ENCODE results near the gene IL22RA2. TPM values are rescaled to one million over a fixed set of nuclear protein-coding genes. Genes with fewer than 3 reads are reported as not detected.

IL22RA2 gene
- total RNA-seq, 1 donor from 2014 or later, result not detected

DNA sequence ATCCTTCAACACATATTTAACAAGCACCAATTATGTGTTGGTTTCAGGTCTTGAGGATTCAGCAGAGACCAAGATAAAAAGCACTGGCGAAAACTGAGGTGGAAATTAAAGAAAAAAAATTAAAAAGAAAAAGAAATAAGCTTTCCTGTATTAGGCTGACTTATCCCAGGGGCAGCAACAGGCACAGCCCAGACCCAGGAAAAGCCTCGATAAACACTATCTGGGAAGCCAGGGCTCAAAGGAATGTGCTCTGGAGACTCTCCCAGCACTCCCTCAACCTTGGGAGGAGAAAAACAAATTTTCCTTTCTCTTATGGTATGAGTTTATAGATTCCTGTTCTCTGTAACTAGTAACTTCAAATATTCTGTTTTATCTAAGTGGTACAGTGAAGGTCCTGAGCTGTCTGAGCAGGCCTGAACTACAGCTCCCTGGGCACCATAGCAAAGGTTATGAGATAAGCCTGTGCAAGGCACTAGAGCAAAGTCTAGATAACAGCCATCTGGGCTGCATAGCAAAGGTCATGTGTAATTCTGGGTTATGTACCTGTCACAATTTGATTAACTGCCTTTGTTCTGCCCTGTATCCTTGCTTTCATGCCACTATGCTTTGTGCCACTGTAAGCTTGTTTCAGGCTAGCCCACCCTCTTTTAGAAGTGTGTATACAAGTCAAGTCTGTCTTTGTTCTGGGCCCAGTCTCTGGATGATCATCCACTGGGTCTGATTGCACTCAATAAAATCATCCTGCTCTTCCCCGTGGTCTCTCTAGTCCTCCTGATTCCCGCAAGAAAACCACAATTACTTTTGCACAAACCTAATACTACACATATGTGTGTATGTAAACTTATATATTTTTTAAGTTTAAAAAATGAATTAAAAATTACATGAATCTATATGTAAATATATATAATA lies 54.0 kb downstream of the IL22RA2 start:
- Mint-ChIP-seq H3K27ac (no peak overlapping the region), H3K27me3 (no peaks in the 10 kb centered on the region), H3K4me3 (no peak overlapping the region), H3K4me1 (peaks cover 38% of the 10 kb centered on the region), H3K9me3 (peaks cover 5% of the 10 kb centered on the region), H3K36me3 (ENCODE audit: low read depth) (peaks cover 5% of the 10 kb centered on the region)
- intact Hi-C loops (cut with micrococcal nuclease), result no loop called here
- no peak for ATAC-seq (ENCODE audit: low read depth)
- TF ChIP-seq, protein P1, sequence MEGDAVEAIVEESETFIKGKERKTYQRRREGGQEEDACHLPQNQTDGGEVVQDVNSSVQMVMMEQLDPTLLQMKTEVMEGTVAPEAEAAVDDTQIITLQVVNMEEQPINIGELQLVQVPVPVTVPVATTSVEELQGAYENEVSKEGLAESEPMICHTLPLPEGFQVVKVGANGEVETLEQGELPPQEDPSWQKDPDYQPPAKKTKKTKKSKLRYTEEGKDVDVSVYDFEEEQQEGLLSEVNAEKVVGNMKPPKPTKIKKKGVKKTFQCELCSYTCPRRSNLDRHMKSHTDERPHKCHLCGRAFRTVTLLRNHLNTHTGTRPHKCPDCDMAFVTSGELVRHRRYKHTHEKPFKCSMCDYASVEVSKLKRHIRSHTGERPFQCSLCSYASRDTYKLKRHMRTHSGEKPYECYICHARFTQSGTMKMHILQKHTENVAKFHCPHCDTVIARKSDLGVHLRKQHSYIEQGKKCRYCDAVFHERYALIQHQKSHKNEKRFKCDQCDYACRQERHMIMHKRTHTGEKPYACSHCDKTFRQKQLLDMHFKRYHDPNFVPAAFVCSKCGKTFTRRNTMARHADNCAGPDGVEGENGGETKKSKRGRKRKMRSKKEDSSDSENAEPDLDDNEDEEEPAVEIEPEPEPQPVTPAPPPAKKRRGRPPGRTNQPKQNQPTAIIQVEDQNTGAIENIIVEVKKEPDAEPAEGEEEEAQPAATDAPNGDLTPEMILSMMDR (IDR thresholded peaks at IDR 0.05), result no peak
- no peak for DNase-seq
- CTCF ChIA-PET, result interaction anchor here (1.4 to 2.3 kb wide), 2 partner anchors 13 to 25 kb away, joined by 8 to 9 read pairs; no protein-coding TSS in a partner anchor
- POLR2A ChIA-PET, result interaction anchor here (0.6 kb wide), 1 partner anchor 12 kb away, joined by 8 read pairs; no protein-coding TSS in a partner anchor

DNA sequence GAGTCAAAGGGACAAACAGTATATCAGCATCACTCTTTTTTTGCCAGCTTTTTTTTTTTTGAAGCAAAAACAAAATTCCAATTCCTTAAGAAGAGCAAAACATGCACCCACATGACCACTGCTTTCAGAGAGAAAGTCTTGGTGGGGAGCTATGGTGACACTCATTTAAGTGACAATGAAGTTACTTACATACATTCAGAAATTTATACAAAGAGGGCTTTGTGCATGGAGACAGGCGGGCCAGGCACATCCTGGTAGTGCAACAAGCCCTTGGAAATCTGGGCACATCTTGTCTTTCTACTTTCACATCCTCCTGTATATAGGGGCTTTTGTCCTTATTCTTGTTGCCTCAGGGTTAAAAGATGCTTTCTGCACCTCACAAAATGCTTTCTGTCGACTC lies 55.9 kb downstream of the IL22RA2 start:
- Mint-ChIP-seq H3K36me3 (ENCODE audit: low read depth) (peaks cover 5% of the 10 kb centered on the region), H3K4me1 (peaks cover 23% of the 10 kb centered on the region), H3K9me3 (peaks cover 5% of the 10 kb centered on the region), H3K4me3 (no peak overlapping the region), H3K27me3 (no peaks in the 10 kb centered on the region), H3K27ac (no peak overlapping the region)
- CTCF ChIA-PET, result interaction anchor here (0.9 to 1.4 kb wide), 2 partner anchors 12 to 22 kb away, joined by 3 to 4 read pairs; no protein-coding TSS in a partner anchor
- ATAC-seq (ENCODE audit: low read depth) (no peak), DNase-seq (no peak)
- TF ChIP-seq, protein P1 (IDR thresholded peaks at IDR 0.05), result no peak
- POLR2A ChIA-PET, result interaction anchor here (0.5 to 0.8 kb wide), 2 partner anchors 10 to 307 kb away, joined by 3 read pairs; no protein-coding TSS in a partner anchor
- intact Hi-C loops (cut with micrococcal nuclease), result no loop called here

DNA sequence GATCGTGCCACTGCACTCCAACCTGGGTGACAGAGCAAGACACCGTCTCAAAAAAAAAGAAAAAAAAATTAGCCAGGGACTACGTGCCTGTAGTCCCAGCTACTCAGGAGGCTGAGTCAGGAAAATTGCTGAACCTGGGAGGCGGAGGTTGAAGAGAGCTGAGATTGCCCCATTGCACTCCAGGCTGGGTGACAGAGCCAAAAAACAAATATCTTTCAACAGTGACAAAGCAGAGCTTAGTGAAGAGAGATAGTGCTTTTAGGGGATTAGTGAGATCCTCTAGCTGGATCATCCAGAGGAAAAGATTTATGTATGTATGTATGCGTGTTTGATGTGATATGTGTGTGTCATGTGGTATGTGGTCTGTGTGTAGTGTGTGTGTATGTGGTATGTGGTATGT lies 56.6 kb downstream of the IL22RA2 start:
- Mint-ChIP-seq H3K27me3 (no peaks in the 10 kb centered on the region), H3K9me3 (peaks cover 5% of the 10 kb centered on the region), H3K27ac (no peak overlapping the region), H3K4me3 (no peak overlapping the region), H3K36me3 (ENCODE audit: low read depth) (peaks cover 5% of the 10 kb centered on the region), H3K4me1 (peaks cover 15% of the 10 kb centered on the region)
- ATAC-seq (ENCODE audit: low read depth) (no peak), DNase-seq (no peak)
- intact Hi-C loops (cut with micrococcal nuclease), result no loop called here
- POLR2A ChIA-PET, result interaction anchor here (0.5 to 0.8 kb wide), 2 partner anchors 9 to 308 kb away, joined by 3 read pairs; no protein-coding TSS in a partner anchor
- CTCF ChIA-PET, result interaction anchor here (0.9 to 1.4 kb wide), 2 partner anchors 11 to 21 kb away, joined by 3 to 4 read pairs; no protein-coding TSS in a partner anchor
- TF ChIP-seq, protein P1 (IDR thresholded peaks at IDR 0.05), result no peak

DNA sequence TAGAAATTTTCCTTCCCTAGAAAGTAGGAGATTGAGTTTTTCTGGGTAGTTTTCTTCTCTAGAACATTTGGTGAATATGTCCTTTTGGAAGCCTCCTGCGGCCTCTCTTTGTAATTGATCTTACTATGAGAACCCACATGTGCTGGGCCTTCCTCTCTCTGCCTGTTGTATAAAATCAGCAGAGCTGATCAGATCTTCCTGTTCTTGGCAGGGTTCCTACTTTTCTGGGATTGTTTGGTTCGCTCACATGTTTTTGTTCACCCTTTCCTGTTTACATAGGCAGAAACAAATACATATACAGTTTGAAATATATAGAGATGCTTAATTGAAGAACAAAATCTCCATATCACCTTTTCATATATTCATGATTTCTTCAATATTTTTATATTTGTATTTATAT lies 57.8 kb downstream of the IL22RA2 start:
- peaks cover 5% of the 10 kb centered on the region for H3K36me3 Mint-ChIP-seq (ENCODE audit: low read depth)
- intact Hi-C loops (cut with micrococcal nuclease), result no loop called here
- H3K9me3 Mint-ChIP-seq, result peaks cover 5% of the 10 kb centered on the region
- ATAC-seq (ENCODE audit: low read depth) (no peak), DNase-seq (no peak)
- H3K27me3 Mint-ChIP-seq, result no peaks in the 10 kb centered on the region
- H3K4me1 Mint-ChIP-seq, result peaks cover 3% of the 10 kb centered on the region
- no peak overlapping the region for H3K4me3 Mint-ChIP-seq
- ChIA-PET POLR2A (interaction anchor here (1.5 kb wide), 1 partner anchor 10 kb away, joined by 3 read pairs; no protein-coding TSS in a partner anchor), CTCF (interaction anchor here (1.0 kb wide), 1 partner anchor 50 kb away, joined by 4 read pairs; no protein-coding TSS in a partner anchor)
- no peak overlapping the region for H3K27ac Mint-ChIP-seq
- TF ChIP-seq, protein P1 (IDR thresholded peaks at IDR 0.05), result no peak

DNA sequence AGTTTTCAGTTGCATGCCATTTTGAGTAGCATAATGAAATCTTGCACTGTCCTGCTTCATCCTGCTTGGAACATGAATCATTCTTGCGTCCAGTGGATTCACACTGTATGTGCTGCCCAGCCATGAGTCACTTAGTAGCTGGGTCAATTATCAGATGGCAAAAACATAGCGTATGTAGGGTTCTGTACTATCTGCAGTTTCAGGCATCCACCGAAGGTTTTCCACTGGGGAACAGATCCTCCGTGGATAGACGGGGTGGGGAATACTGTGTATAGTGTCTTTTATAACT lies 61.4 kb downstream of the IL22RA2 start:
- intact Hi-C loops (cut with micrococcal nuclease), result no loop called here
- ATAC-seq (ENCODE audit: low read depth), result no peak
- peaks cover 18% of the 10 kb centered on the region for H3K4me1 Mint-ChIP-seq

More for the DNA sequence above, 61.4 kb downstream of the IL22RA2 start:
- ChIA-PET CTCF (interaction anchor here (1.0 kb wide), 1 partner anchor 9 kb away, joined by 3 read pairs; no protein-coding TSS in a partner anchor), POLR2A (no interaction called here)
- no peak for DNase-seq
- peaks cover 2% of the 10 kb centered on the region for H3K36me3 Mint-ChIP-seq (ENCODE audit: low read depth)
- no peak overlapping the region for H3K27ac Mint-ChIP-seq
- peaks cover 4% of the 10 kb centered on the region for H3K9me3 Mint-ChIP-seq
- no peaks in the 10 kb centered on the region for H3K27me3 Mint-ChIP-seq
- TF ChIP-seq, protein P1 (IDR thresholded peaks at IDR 0.05), result no peak
- no peak overlapping the region for H3K4me3 Mint-ChIP-seq

All from activated B cell treated with CpG ODN at 0.5 μM for 24 hours (primary cell).